NB4 (cell line): Measurements from ENCODE around the gene LBR.

Experiments
- DNase-seq: peaks from one replicate; pipeline ENCODE4 v3.0.0; 2010; ENCODE audit warnings: low read depth
- H3K4me3 ChIP-seq: one replicate; pipeline ENCODE4 v1.5.1; 2011; ENCODE audit warnings: mild to moderate bottlenecking, low read depth, low read length, moderate library complexity
- CTCF ChIP-seq: IDR thresholded peaks from one replicate; pipeline ENCODE4 v1.5.1; 2012; ENCODE audit warnings: low read depth, low read length
- MAX ChIP-seq: IDR thresholded peaks from 2 replicates; pipeline ENCODE4 v1.6.1; 2011; ENCODE audit warnings: low read depth, low read length
- MYC ChIP-seq: IDR thresholded peaks from 2 replicates; pipeline ENCODE4 v1.6.1; 2011; ENCODE audit warnings: low read depth, low read length
- POLR2A ChIP-seq: IDR thresholded peaks from 2 replicates; pipeline ENCODE4 v1.6.1; 2011; ENCODE audit warnings: mild to moderate bottlenecking; ENCODE audit not compliant: insufficient read length; ENCODE audit errors: extremely low read depth

Gene LBR

GRCh38 chr1:225450491-225451191 is 22.8 kb upstream of the LBR start:
- no peak overlapping the region for H3K4me3 ChIP-seq
- TF ChIP-seq MAX, result no peak
- TF ChIP-seq CTCF, result no peak
- TF ChIP-seq POLR2A, result no peak
- no peak for TF ChIP-seq MYC
- DNase-seq, result no peak

- TF ChIP-seq MYC (no peak), POLR2A (no peak), MAX (no peak), CTCF (no peak)
- H3K4me3 ChIP-seq, result no peak overlapping the region
- no peak for DNase-seq
These were observed 21.9 kb upstream of the LBR start for GRCh38 chr1:225449774-225450173.

GRCh38 chr1:225449261-225449660 is 21.4 kb upstream of the LBR start:
- H3K4me3 ChIP-seq, result no peak overlapping the region
- DNase-seq, result no peak
- TF ChIP-seq MAX (no peak), POLR2A (no peak), CTCF (no peak), MYC (no peak)

GRCh38 chr1:225448146-225448805 is 20.4 kb upstream of the LBR start:
- no peak for DNase-seq
- TF ChIP-seq CTCF (no peak), POLR2A (no peak), MAX (no peak), MYC (no peak)

GRCh38 chr1:225447650-225448089 is 19.8 kb upstream of the LBR start:
- TF ChIP-seq MYC (no peak), POLR2A (no peak), MAX (no peak), CTCF (no peak)
- no peak for DNase-seq
- no peak overlapping the region for H3K4me3 ChIP-seq

More at GRCh38 chr1:225448146-225448805, 20.4 kb upstream of the LBR start:
- H3K4me3 ChIP-seq, result no peak overlapping the region
